Mononuclear cell (primary cell): ENCODE data around the gene TPSAB1. TPM values are rescaled to one million over a fixed set of nuclear protein-coding genes. Genes with fewer than 3 reads are reported as not detected.
"Not testable (repeated sequence)": the region's sequence is repeated elsewhere in the genome, so short reads cannot be mapped to it uniquely, and the experiment has no call there.

Source experiments
- H3K27me3 ChIP-seq: 2 replicates; pipeline ENCODE4 v1.6.0; 2011; ENCODE audit warnings: low read length, control low read depth; ENCODE audit not compliant: insufficient read depth
- H3K4me1 ChIP-seq: 2 replicates; pipeline ENCODE4 v1.5.1; 2011; ENCODE audit warnings: mild to moderate bottlenecking, low read length, control low read depth; ENCODE audit not compliant: insufficient read depth
- H3K4me3 ChIP-seq: 2 replicates; pipeline ENCODE4 v1.5.1; 2011; ENCODE audit warnings: mild to moderate bottlenecking, low read length, moderate library complexity
- H3K9me3 ChIP-seq: 2 replicates; pipeline ENCODE4 v1.5.1; 2011; ENCODE audit warnings: low read depth, mild to moderate bottlenecking, control low read depth, low read length
- total RNA-seq: library from RNA; depleted of rRNA; stranded (reverse); fragments of >200 nt; gene quantifications from one replicate; pipeline ENCODE4 v1.2.3, GENCODE V29; 2012

The TPSAB1 gene
- total RNA-seq, 1 donor, result not detected

- H3K4me3 ChIP-seq, result no peak overlapping the region
- peaks cover 5% of the 10 kb centered on the region for H3K27me3 ChIP-seq
- no peaks in the 10 kb centered on the region for H3K4me1 ChIP-seq
- no peaks in the 10 kb centered on the region for H3K9me3 ChIP-seq
These were observed 20.8 kb downstream of the TPSAB1 start for GRCh38 chr16:1261131-1261892.

- H3K4me1 ChIP-seq, result no peaks in the 10 kb centered on the region
- no peak overlapping the region for H3K4me3 ChIP-seq
- H3K9me3 ChIP-seq, result no peaks in the 10 kb centered on the region
- peaks cover 5% of the 10 kb centered on the region for H3K27me3 ChIP-seq
These were observed 21.8 kb downstream of the TPSAB1 start for GRCh38 chr16:1262210-1262845.

GRCh38 chr16:1262846-1263221 lies 22.3 kb downstream of the TPSAB1 start:
- Histone ChIP-seq H3K9me3 (no peaks in the 10 kb centered on the region), H3K4me3 (no peak overlapping the region), H3K27me3 (peaks cover 5% of the 10 kb centered on the region), H3K4me1 (no peaks in the 10 kb centered on the region)

- Histone ChIP-seq H3K4me1 (no peaks in the 10 kb centered on the region), H3K27me3 (peaks cover 5% of the 10 kb centered on the region), H3K9me3 (no peaks in the 10 kb centered on the region), H3K4me3 (no peak overlapping the region)
These were observed 23.3 kb downstream of the TPSAB1 start for GRCh38 chr16:1263591-1264344.

GRCh38 chr16:1264345-1265089 lies 24.0 kb downstream of the TPSAB1 start:
- Histone ChIP-seq H3K9me3 (no peaks in the 10 kb centered on the region), H3K4me3 (no peak overlapping the region), H3K27me3 (peaks cover 5% of the 10 kb centered on the region), H3K4me1 (no peaks in the 10 kb centered on the region)

GRCh38 chr16:1265090-1265630 lies 24.7 kb downstream of the TPSAB1 start:
- no peak overlapping the region for H3K4me3 ChIP-seq
- peaks cover 5% of the 10 kb centered on the region for H3K27me3 ChIP-seq
- no peaks in the 10 kb centered on the region for H3K4me1 ChIP-seq
- no peaks in the 10 kb centered on the region for H3K9me3 ChIP-seq

GRCh38 chr16:1265826-1266225 lies 25.3 kb downstream of the TPSAB1 start:
- Histone ChIP-seq H3K27me3 (no peaks in the 10 kb centered on the region), H3K4me3 (no peak overlapping the region), H3K4me1 (no peaks in the 10 kb centered on the region), H3K9me3 (no peaks in the 10 kb centered on the region)

- H3K27me3 ChIP-seq, H3K4me1 ChIP-seq, H3K9me3 ChIP-seq, H3K4me3 ChIP-seq: not testable (repeated sequence)
These were observed 28.9 kb downstream of the TPSAB1 start for GRCh38 chr16:1269418-1269817.

- no peaks in the 10 kb centered on the region for H3K27me3 ChIP-seq
These were observed 30.8 kb downstream of the TPSAB1 start for GRCh38 chr16:1271380-1271723.

GRCh38 chr16:1271724-1272413 lies 31.4 kb downstream of the TPSAB1 start:
- not testable (repeated sequence) for H3K9me3 ChIP-seq, H3K4me1 ChIP-seq, H3K4me3 ChIP-seq, H3K27me3 ChIP-seq

More at GRCh38 chr16:1271380-1271723, 30.8 kb downstream of the TPSAB1 start:
- Histone ChIP-seq H3K4me3 (no peak overlapping the region), H3K9me3 (no peaks in the 10 kb centered on the region), H3K4me1 (no peaks in the 10 kb centered on the region)

GRCh38 chr16:1272453-1273198 lies 32.1 kb downstream of the TPSAB1 start:
- Histone ChIP-seq H3K9me3 (no peaks in the 10 kb centered on the region), H3K27me3 (no peaks in the 10 kb centered on the region), H3K4me1 (no peaks in the 10 kb centered on the region), H3K4me3 (no peak overlapping the region)

- no peaks in the 10 kb centered on the region for H3K9me3 ChIP-seq
- no peak overlapping the region for H3K4me3 ChIP-seq
- no peaks in the 10 kb centered on the region for H3K4me1 ChIP-seq
- H3K27me3 ChIP-seq, result no peaks in the 10 kb centered on the region
These were observed 33.3 kb downstream of the TPSAB1 start for GRCh38 chr16:1273816-1274215.

- Histone ChIP-seq H3K4me3 (no peak overlapping the region), H3K9me3 (no peaks in the 10 kb centered on the region), H3K4me1 (no peaks in the 10 kb centered on the region), H3K27me3 (no peaks in the 10 kb centered on the region)
These were observed 34.3 kb downstream of the TPSAB1 start for GRCh38 chr16:1274767-1275166.
